ENCODE results near the gene CCDC80. TPM values are rescaled to one million over a fixed set of nuclear protein-coding genes. Genes with fewer than 3 reads are reported as not detected.

The CCDC80 gene
- total and polyA plus RNA-seq, 3 experiments from 2014 or later = 0.02 TPM; not detected in 2

- Mint-ChIP-seq H3K27ac (no peak overlapping the region), H3K27me3 (no peaks in the 10 kb centered on the region), H3K9me3 (no peaks in the 10 kb centered on the region), H3K4me3 (no peak overlapping the region), H3K4me1 (peaks cover 19 to 36% (median 34%) of the 10 kb centered on the region in 3 donors), H3K36me3 (no peaks in the 10 kb centered on the region)
- peaks cover 10% of the 10 kb centered on the region for H3K4me1 ChIP-seq (ENCODE audit: insufficient read depth, low read length)
- H3K36me3 ChIP-seq (ENCODE audit: insufficient read depth, low read length) = no peaks in the 10 kb centered on the region
- no peaks in the 10 kb centered on the region for H3K27me3 ChIP-seq (ENCODE audit: insufficient read depth, low read length, poor library complexity, severe bottlenecking)
- H3K27ac ChIP-seq (ENCODE audit: low read depth, low read length) = no peak overlapping the region
- no peaks in the 10 kb centered on the region for H3K9me3 ChIP-seq (ENCODE audit: low read length)
- ChIA-PET CTCF (no interaction called here), POLR2A (no interaction called here)
- no peak overlapping the region for H3K4me3 ChIP-seq (ENCODE audit: low read length)
- no peak for DNase-seq
Observed at GRCh38 chr3:112646623-112647022, 5.7 kb upstream of the CCDC80 start.

- Histone ChIP-seq H3K4me1 (ENCODE audit: insufficient read depth, low read length) (peaks cover 10% of the 10 kb centered on the region), H3K27me3 (ENCODE audit: insufficient read depth, low read length, poor library complexity, severe bottlenecking) (no peaks in the 10 kb centered on the region), H3K27ac (ENCODE audit: low read depth, low read length) (no peak overlapping the region), H3K9me3 (ENCODE audit: low read length) (no peaks in the 10 kb centered on the region), H3K4me3 (ENCODE audit: low read length) (no peak overlapping the region), H3K36me3 (ENCODE audit: insufficient read depth, low read length) (no peaks in the 10 kb centered on the region)
- Mint-ChIP-seq H3K27me3 (no peaks in the 10 kb centered on the region), H3K9me3 (no peaks in the 10 kb centered on the region), H3K4me3 (peak overlapping the region in 3 of 7 donors; percentile 7 to 85 (median 77)), H3K4me1 (peaks cover 19 to 33% (median 31%) of the 10 kb centered on the region in 3 donors), H3K36me3 (no peaks in the 10 kb centered on the region), H3K27ac (peak overlapping the region in 2 of 8 donors; percentile 5 to 15)
- DNase-seq = no peak
- ChIA-PET POLR2A (interaction anchor here (1.4 kb wide), 1 partner anchor 11 kb away, joined by 3 read pairs; no protein-coding TSS in a partner anchor), CTCF (interaction anchor here (0.7 to 4.4 kb wide), 8 partner anchors 9 to 341 kb away, joined by 3 to 51 read pairs (median 7); no protein-coding TSS in a partner anchor)
Observed at GRCh38 chr3:112644453-112644852, 3.5 kb upstream of the CCDC80 start.

- Mint-ChIP-seq H3K27ac (peak overlapping the region in 6 of 8 donors; percentile 1 to 74 (median 12)), H3K4me3 (peak overlapping the region in 6 of 7 donors; percentile 72 to 85 (median 80)), H3K27me3 (no peaks in the 10 kb centered on the region), H3K36me3 (no peaks in the 10 kb centered on the region), H3K4me1 (peaks cover 18 to 27% (median 25%) of the 10 kb centered on the region in 3 donors), H3K9me3 (no peaks in the 10 kb centered on the region)
- H3K27ac ChIP-seq (ENCODE audit: low read depth, low read length) = no peak overlapping the region
- H3K27me3 ChIP-seq (ENCODE audit: insufficient read depth, low read length, poor library complexity, severe bottlenecking) = no peaks in the 10 kb centered on the region
- H3K9me3 ChIP-seq (ENCODE audit: low read length) = no peaks in the 10 kb centered on the region
- H3K36me3 ChIP-seq (ENCODE audit: insufficient read depth, low read length) = no peaks in the 10 kb centered on the region
- ChIA-PET POLR2A (interaction anchor here (1.3 to 1.4 kb wide), 2 partner anchors 12 to 347 kb away, joined by 3 read pairs; no protein-coding TSS in a partner anchor), CTCF (interaction anchor here (0.6 to 4.4 kb wide), 23 partner anchors 8 to 645 kb away, joined by 3 to 51 read pairs (median 7); partner anchors contain the start of genes ATG3, CD200R1, GTPBP8 and SLC35A5)
- DNase-seq = no peak
- H3K4me1 ChIP-seq (ENCODE audit: insufficient read depth, low read length) = peaks cover 10% of the 10 kb centered on the region
- H3K4me3 ChIP-seq (ENCODE audit: low read length) = no peak overlapping the region
Observed at GRCh38 chr3:112643621-112644240, 2.8 kb upstream of the CCDC80 start.

DNA sequence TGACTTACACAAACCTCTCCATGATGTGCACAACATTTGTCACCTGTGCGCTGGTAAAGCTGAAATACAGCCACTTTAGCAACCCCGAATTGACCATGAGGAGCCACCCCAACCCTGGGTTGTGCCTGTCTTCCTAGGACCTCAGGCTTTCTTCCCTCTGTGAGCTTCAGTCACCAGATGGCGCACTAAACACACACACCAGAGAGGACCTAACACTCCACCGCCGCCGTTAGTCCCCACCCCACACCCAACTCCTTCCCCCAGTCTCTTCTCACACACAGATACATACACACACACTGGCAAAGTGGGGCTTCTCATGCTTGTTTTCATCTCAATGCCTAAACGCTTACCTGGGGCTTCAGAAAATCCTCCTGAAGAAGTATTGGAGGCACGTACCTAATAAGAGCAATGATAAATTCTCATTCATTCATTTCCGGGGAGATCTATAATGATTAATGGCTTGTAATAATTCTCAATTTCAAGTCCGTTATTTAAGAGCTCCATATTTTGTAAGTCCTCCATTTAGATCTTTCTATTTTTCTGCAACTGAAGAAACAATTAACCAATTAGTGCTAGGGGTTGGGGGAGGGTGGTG is 2.1 kb upstream of the CCDC80 start:
- peak; percentile 65 to 87 (median 73) for DNase-seq
- H3K4me3 Mint-ChIP-seq = peak overlapping the region; percentile 14 to 85 (median 77)
- H3K4me1 ChIP-seq (ENCODE audit: insufficient read depth, low read length) = peaks cover 10% of the 10 kb centered on the region
- H3K27ac Mint-ChIP-seq = peak overlapping the region in 6 of 8 donors; percentile 9 to 81 (median 52)
- CTCF ChIA-PET = interaction anchor here (0.6 to 4.4 kb wide), 34 partner anchors 9 to 646 kb away, joined by 3 to 51 read pairs (median 5); partner anchors contain the start of genes ATG3, CD200R1, GTPBP8 and SLC35A5
- POLR2A ChIA-PET = interaction anchor here (0.7 to 1.3 kb wide), 2 partner anchors 52 to 347 kb away, joined by 3 to 6 read pairs; no protein-coding TSS in a partner anchor
- H3K36me3 ChIP-seq (ENCODE audit: insufficient read depth, low read length) = no peaks in the 10 kb centered on the region
- no peaks in the 10 kb centered on the region for H3K27me3 ChIP-seq (ENCODE audit: insufficient read depth, low read length, poor library complexity, severe bottlenecking)
- H3K27me3 Mint-ChIP-seq = no peaks in the 10 kb centered on the region
- no peaks in the 10 kb centered on the region for H3K9me3 Mint-ChIP-seq
- no peaks in the 10 kb centered on the region for H3K9me3 ChIP-seq (ENCODE audit: low read length)
- H3K36me3 Mint-ChIP-seq = no peaks in the 10 kb centered on the region
- no peak overlapping the region for H3K27ac ChIP-seq (ENCODE audit: low read depth, low read length)
- peak overlapping the region; percentile 34 for H3K4me3 ChIP-seq (ENCODE audit: low read length)
- H3K4me1 Mint-ChIP-seq = peaks cover 18 to 24% (median 23%) of the 10 kb centered on the region in 3 donors

DNA sequence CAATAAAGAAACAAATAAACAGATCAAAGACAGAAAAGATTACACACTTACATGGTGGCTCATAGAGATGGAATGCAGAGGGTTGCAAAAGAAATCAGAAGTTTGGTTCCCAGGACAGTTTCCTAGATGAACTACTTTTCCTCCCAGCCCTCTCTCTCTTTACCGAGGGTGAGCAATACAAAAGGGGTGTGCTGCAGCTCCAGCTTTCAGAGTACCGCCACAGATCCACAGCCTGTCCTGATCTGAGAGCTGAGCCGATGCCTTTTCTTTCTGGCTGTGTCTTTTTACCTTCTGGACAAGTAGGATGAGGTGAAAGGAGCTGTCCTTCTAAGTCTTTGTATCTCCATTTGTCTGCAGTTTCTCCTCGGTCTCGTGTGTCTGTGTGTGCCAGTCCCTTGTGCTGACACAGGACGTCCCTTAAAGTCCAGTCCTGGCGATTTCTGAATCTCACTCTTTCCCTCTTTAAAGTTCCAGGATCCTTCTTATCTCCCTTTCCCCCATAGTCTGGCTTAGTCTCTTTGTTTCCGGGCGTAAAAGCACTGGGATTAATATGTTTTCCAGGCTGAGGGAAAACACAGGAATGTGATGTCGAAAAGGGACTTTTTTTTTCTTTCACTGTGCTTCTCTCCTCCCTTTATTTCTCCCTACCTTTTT is 540 bp downstream of the CCDC80 start:
- H3K36me3 ChIP-seq (ENCODE audit: insufficient read depth, low read length) = no peaks in the 10 kb centered on the region
- H3K4me1 ChIP-seq (ENCODE audit: insufficient read depth, low read length) = peaks cover 10% of the 10 kb centered on the region
- no peak overlapping the region for H3K27ac Mint-ChIP-seq
- CTCF ChIA-PET = interaction anchor here (1.2 to 1.4 kb wide), 2 partner anchors 94 to 339 kb away, joined by 3 to 4 read pairs; no protein-coding TSS in a partner anchor
- no peak for DNase-seq
- peaks cover 18 to 27% (median 25%) of the 10 kb centered on the region in 3 donors for H3K4me1 Mint-ChIP-seq
- H3K27me3 Mint-ChIP-seq = no peaks in the 10 kb centered on the region
- POLR2A ChIA-PET = no interaction called here
- H3K4me3 Mint-ChIP-seq = no peak overlapping the region
- H3K27ac ChIP-seq (ENCODE audit: low read depth, low read length) = no peak overlapping the region
- H3K36me3 Mint-ChIP-seq = no peaks in the 10 kb centered on the region
- H3K9me3 ChIP-seq (ENCODE audit: low read length) = no peaks in the 10 kb centered on the region
- H3K27me3 ChIP-seq (ENCODE audit: insufficient read depth, low read length, poor library complexity, severe bottlenecking) = no peaks in the 10 kb centered on the region
- H3K9me3 Mint-ChIP-seq = no peaks in the 10 kb centered on the region
- H3K4me3 ChIP-seq (ENCODE audit: low read length) = no peak overlapping the region

DNA sequence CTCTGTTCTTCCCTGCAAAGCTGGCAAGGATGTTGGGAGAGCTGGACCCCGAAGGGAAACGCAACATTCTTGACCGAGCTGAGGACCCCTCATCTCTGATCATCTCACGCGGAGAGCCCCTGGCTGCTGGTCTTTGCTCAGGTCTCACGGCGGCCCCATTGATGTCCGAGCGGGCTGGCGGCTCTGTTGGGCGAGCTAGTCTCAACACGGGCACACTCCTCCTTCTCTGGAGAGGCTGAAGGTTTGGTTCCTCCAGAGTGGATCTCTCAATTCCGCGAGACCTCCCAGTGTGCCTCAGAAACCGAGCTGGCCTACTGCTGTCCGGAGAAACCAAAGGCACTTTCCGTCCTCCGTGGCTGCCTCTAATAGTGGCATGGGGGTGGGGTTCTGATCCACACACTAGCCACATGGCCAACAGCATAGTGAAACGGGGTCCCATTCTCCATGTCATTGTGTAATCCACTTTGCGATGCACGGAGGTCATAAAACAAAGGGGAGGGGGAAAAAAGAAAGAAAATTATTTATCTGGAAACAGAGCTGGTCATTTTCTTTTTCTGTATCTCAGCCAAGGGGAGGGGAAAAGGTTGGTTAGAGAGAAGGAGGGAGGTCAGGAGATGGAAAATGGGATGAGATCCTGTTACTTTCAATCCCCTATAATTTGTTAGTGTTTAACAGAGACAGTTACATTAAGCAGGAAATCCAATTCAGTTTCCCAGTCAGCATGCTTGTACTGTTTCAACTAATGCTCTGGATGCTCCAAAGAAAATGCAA is 1.3 kb downstream of the CCDC80 start:
- DNase-seq = no peak
- Histone ChIP-seq H3K9me3 (ENCODE audit: low read length) (no peaks in the 10 kb centered on the region), H3K4me1 (ENCODE audit: insufficient read depth, low read length) (peaks cover 10% of the 10 kb centered on the region), H3K27me3 (ENCODE audit: insufficient read depth, low read length, poor library complexity, severe bottlenecking) (no peaks in the 10 kb centered on the region), H3K4me3 (ENCODE audit: low read length) (no peak overlapping the region), H3K36me3 (ENCODE audit: insufficient read depth, low read length) (no peaks in the 10 kb centered on the region), H3K27ac (ENCODE audit: low read depth, low read length) (no peak overlapping the region)
- ChIA-PET POLR2A (no interaction called here), CTCF (interaction anchor here (1.2 to 1.4 kb wide), 2 partner anchors 95 to 340 kb away, joined by 3 to 4 read pairs; no protein-coding TSS in a partner anchor)
- Mint-ChIP-seq H3K36me3 (no peaks in the 10 kb centered on the region), H3K9me3 (no peaks in the 10 kb centered on the region), H3K27me3 (no peaks in the 10 kb centered on the region), H3K4me3 (no peak overlapping the region), H3K4me1 (peaks cover 16 to 26% (median 24%) of the 10 kb centered on the region in 3 donors), H3K27ac (no peak overlapping the region)

DNA sequence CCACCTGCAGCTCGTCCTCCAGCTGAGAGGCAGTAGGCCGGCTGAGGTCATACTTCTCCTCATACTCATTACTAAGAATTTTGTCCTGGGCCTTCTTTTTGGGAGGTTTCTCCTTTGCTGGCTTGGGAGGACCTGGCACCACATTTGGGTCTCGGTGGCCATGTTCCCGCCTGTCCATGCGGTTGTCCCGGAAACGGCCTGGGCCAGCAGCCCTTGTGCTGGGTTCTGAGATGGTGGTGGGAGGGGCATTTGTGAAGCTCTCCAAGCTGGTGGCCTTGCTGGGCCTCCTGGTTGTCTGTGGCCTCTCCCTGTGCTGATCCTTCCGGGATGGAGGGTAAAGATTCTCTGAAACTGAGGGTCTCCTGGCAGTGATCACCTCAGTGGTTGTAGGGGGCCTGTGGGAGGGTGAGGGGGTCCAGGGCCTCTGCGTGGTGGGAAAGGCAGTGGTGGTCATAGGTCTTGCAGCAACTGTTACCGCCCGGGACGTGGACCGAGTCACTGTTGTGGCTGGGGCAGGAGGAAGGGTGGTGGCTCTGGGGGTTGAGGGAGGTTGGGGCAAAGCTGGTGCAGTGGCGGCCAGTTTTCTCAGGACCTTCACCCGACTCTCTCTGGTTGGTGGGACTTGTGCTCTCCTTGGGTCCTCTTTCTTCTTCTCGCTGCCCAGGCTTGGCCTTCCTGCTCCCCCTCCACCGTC is 2.5 kb downstream of the CCDC80 start:
- no peak overlapping the region for H3K4me3 ChIP-seq (ENCODE audit: low read length)
- peaks cover 7 to 14% (median 13%) of the 10 kb centered on the region in 3 donors for H3K4me1 Mint-ChIP-seq
- no peaks in the 10 kb centered on the region for H3K9me3 ChIP-seq (ENCODE audit: low read length)
- H3K4me3 Mint-ChIP-seq = no peak overlapping the region
- H3K4me1 ChIP-seq (ENCODE audit: insufficient read depth, low read length) = peaks cover 5% of the 10 kb centered on the region
- no peak for DNase-seq
- no peaks in the 10 kb centered on the region for H3K9me3 Mint-ChIP-seq
- CTCF ChIA-PET = interaction anchor here (1.3 to 1.5 kb wide), 2 partner anchors 10 to 96 kb away, joined by 3 to 4 read pairs; no protein-coding TSS in a partner anchor
- H3K27ac ChIP-seq (ENCODE audit: low read depth, low read length) = no peak overlapping the region
- H3K27me3 ChIP-seq (ENCODE audit: insufficient read depth, low read length, poor library complexity, severe bottlenecking) = no peaks in the 10 kb centered on the region
- no peak overlapping the region for H3K27ac Mint-ChIP-seq
- peaks cover 0 to 2% of the 10 kb centered on the region in 2 donors for H3K27me3 Mint-ChIP-seq
- no peaks in the 10 kb centered on the region for H3K36me3 Mint-ChIP-seq
- no peaks in the 10 kb centered on the region for H3K36me3 ChIP-seq (ENCODE audit: insufficient read depth, low read length)
- POLR2A ChIA-PET = interaction anchor here (1.2 kb wide), 1 partner anchor 16 kb away, joined by 3 read pairs; no protein-coding TSS in a partner anchor
